Tibial artery (tissue), 4 donors: ENCODE data around the gene EPB41L2.

Source experiments
- DNase-seq, 2 donors: peaks; one replicate each; pipeline ENCODE4 v3.0.0-alpha.2; 2019
- H3K27ac ChIP-seq, 2 donors: fragments of 200-600 bp; sonication (generic) in 1 of 2; 1 replicate in 1 of 2; 2 replicates in 1 of 2; pipeline ENCODE4 v1.5.1; 2018 to 2019; ENCODE audit warnings: mild to moderate bottlenecking in 1 of 2
- H3K27me3 ChIP-seq, 2 donors: fragments of 200-600 bp; sonication (generic) in 1 of 2; one replicate each; pipeline versions ENCODE4 v1.5.1 to v1.6.0; 2016 to 2019
- H3K36me3 ChIP-seq, 3 donors: fragments of 200-600 bp; sonication (generic) in 2 of 3; one replicate each; pipeline ENCODE4 v1.5.1; 2016 to 2019; ENCODE audit warnings: mild to moderate bottlenecking in 2 of 3
- H3K4me1 ChIP-seq, 4 donors: fragments of 200-600 bp; sonication (generic) in 2 of 4; 1 replicate in 3 of 4; 2 replicates in 1 of 4; pipeline ENCODE4 v1.5.1; 2016 to 2019
- H3K4me3 ChIP-seq, 2 donors: fragments of 200-600 bp; sonication (generic) in 1 of 2; 1 replicate in 1 of 2; 2 replicates in 1 of 2; pipeline ENCODE4 v1.5.1; 2018 to 2019; ENCODE audit warnings: mild to moderate bottlenecking in 2 of 2
- H3K9me3 ChIP-seq, 3 donors: fragments of 200-600 bp; sonication (generic) in 1 of 3; one replicate each; pipeline ENCODE4 v1.5.1; 2016 to 2019
- CTCF ChIP-seq, 2 experiments: fragments of 200-600 bp in 1 of 2; fragments of 450-650 bp in 1 of 2; IDR thresholded peaks; one replicate each; pipeline ENCODE4 v1.5.1; 2017 to 2019; ENCODE audit warnings: antibody characterized with exemption in 2 of 2, mild to moderate bottlenecking in 1 of 2, moderate library complexity in 1 of 2
- intact Hi-C: fragments of 100-400 bp; cut with DNase I; formaldehyde crosslinking; loops from one replicate; pipeline ENCODE4 v1.15.0; 2023; ENCODE audit warnings: low total_unique reads

The EPB41L2 gene

GRCh38 chr6:130863415-130864230 is 199.4 kb downstream of the EPB41L2 start:
- no peak overlapping the region for H3K4me3 ChIP-seq
- no peak for DNase-seq
- TF ChIP-seq CTCF (IDR thresholded peaks at IDR 0.05): no peak
- intact Hi-C loops: no loop called here
- H3K27me3 ChIP-seq: no peaks in the 10 kb centered on the region
- peaks cover 43 to 52% (median 46%) of the 10 kb centered on the region in 3 donors for H3K36me3 ChIP-seq
- no peaks in the 10 kb centered on the region for H3K4me1 ChIP-seq
- no peak overlapping the region for H3K27ac ChIP-seq
- no peaks in the 10 kb centered on the region for H3K9me3 ChIP-seq

- no peaks in the 10 kb centered on the region for H3K27me3 ChIP-seq
- H3K4me3 ChIP-seq: no peak overlapping the region
- DNase-seq: no peak
- H3K4me1 ChIP-seq: no peaks in the 10 kb centered on the region
- no peak overlapping the region for H3K27ac ChIP-seq
- peaks cover 43 to 61% (median 52%) of the 10 kb centered on the region in 3 donors for H3K36me3 ChIP-seq
- H3K9me3 ChIP-seq: no peaks in the 10 kb centered on the region
- no peak for TF ChIP-seq CTCF (IDR thresholded peaks at IDR 0.05)
- intact Hi-C loops: no loop called here
These were observed 200.7 kb downstream of the EPB41L2 start for GRCh38 chr6:130862370-130862769.

- DNase-seq: no peak
- Histone ChIP-seq H3K4me1 (no peaks in the 10 kb centered on the region), H3K27ac (no peak overlapping the region), H3K36me3 (peaks cover 29 to 46% (median 43%) of the 10 kb centered on the region in 3 donors), H3K27me3 (no peaks in the 10 kb centered on the region), H3K9me3 (no peaks in the 10 kb centered on the region), H3K4me3 (no peak overlapping the region)
- TF ChIP-seq CTCF (IDR thresholded peaks at IDR 0.05): no peak
- intact Hi-C loops: no loop called here
These were observed 203.7 kb downstream of the EPB41L2 start for GRCh38 chr6:130859161-130859867.

GRCh38 chr6:130858498-130859160 is 204.4 kb downstream of the EPB41L2 start:
- no peaks in the 10 kb centered on the region for H3K4me1 ChIP-seq
- no peak overlapping the region for H3K27ac ChIP-seq
- intact Hi-C loops: no loop called here
- no peaks in the 10 kb centered on the region for H3K27me3 ChIP-seq
- H3K9me3 ChIP-seq: no peaks in the 10 kb centered on the region
- no peak for TF ChIP-seq CTCF (IDR thresholded peaks at IDR 0.05)
- no peak overlapping the region for H3K4me3 ChIP-seq
- peaks cover 29 to 44% (median 41%) of the 10 kb centered on the region in 3 donors for H3K36me3 ChIP-seq
- no peak for DNase-seq

GRCh38 chr6:130858054-130858453 is 205.0 kb downstream of the EPB41L2 start:
- Histone ChIP-seq H3K4me1 (no peaks in the 10 kb centered on the region), H3K4me3 (no peak overlapping the region), H3K36me3 (peaks cover 25 to 41% (median 39%) of the 10 kb centered on the region in 3 donors), H3K9me3 (no peaks in the 10 kb centered on the region), H3K27ac (no peak overlapping the region), H3K27me3 (no peaks in the 10 kb centered on the region)
- TF ChIP-seq CTCF (IDR thresholded peaks at IDR 0.05): no peak
- no peak for DNase-seq
- intact Hi-C loops: no loop called here
